ENCODE data around the gene P2RY1. TPM values are rescaled to one million over a fixed set of nuclear protein-coding genes. Genes with fewer than 3 reads are reported as not detected.

Gene P2RY1
- total RNA-seq, 2 experiments from 2014 or later: 1.7 to 1.8 TPM

DNA sequence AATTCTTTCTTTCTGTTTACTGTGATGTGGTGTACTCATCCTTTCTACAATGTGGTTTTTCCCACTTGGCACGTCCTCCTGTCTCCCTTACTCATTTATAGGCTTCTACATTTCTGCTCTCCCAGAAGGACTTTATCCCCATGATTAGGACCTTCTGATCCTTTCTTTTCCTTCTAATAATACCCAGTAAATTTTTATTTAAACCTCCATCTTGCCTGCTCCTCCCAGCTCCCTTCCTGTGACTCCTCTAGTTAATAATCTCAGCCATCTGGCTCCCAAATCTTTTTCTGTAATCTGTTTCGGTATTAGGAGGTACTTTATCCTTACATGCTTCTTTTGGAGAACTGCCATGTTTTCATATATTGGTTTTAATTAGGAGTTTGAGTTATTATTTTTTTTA, 11.2 kb upstream of the P2RY1 start:
- intact Hi-C loops (cut with micrococcal nuclease): no loop called here
- no peaks in the 10 kb centered on the region for H3K36me3 Mint-ChIP-seq (ENCODE audit: low read depth)
- no peaks in the 10 kb centered on the region for H3K9me3 Mint-ChIP-seq
- ChIA-PET CTCF (no interaction called here), POLR2A (interaction anchor here (0.6 kb wide), 1 partner anchor 342 kb away, joined by 3 read pairs; no protein-coding TSS in a partner anchor)
- no peak overlapping the region for H3K4me3 Mint-ChIP-seq
- ATAC-seq (no peak), DNase-seq (no peak)
- TF ChIP-seq, protein P1, sequence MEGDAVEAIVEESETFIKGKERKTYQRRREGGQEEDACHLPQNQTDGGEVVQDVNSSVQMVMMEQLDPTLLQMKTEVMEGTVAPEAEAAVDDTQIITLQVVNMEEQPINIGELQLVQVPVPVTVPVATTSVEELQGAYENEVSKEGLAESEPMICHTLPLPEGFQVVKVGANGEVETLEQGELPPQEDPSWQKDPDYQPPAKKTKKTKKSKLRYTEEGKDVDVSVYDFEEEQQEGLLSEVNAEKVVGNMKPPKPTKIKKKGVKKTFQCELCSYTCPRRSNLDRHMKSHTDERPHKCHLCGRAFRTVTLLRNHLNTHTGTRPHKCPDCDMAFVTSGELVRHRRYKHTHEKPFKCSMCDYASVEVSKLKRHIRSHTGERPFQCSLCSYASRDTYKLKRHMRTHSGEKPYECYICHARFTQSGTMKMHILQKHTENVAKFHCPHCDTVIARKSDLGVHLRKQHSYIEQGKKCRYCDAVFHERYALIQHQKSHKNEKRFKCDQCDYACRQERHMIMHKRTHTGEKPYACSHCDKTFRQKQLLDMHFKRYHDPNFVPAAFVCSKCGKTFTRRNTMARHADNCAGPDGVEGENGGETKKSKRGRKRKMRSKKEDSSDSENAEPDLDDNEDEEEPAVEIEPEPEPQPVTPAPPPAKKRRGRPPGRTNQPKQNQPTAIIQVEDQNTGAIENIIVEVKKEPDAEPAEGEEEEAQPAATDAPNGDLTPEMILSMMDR (IDR thresholded peaks at IDR 0.05): no peak
- H3K4me1 Mint-ChIP-seq (ENCODE audit: low read depth): no peaks in the 10 kb centered on the region
- peaks cover 4% of the 10 kb centered on the region for H3K27me3 Mint-ChIP-seq
- no peak overlapping the region for H3K27ac Mint-ChIP-seq

GRCh38 chr3:152825566-152825965, 9.4 kb upstream of the P2RY1 start:
- POLR2A ChIA-PET: no interaction called here
- Mint-ChIP-seq H3K9me3 (no peaks in the 10 kb centered on the region), H3K27me3 (peaks cover 4% of the 10 kb centered on the region), H3K4me3 (no peak overlapping the region), H3K36me3 (ENCODE audit: low read depth) (no peaks in the 10 kb centered on the region), H3K27ac (no peak overlapping the region), H3K4me1 (ENCODE audit: low read depth) (no peaks in the 10 kb centered on the region)
- CTCF ChIA-PET: no interaction called here
- no peak for DNase-seq
- intact Hi-C loops (cut with micrococcal nuclease): no loop called here
- TF ChIP-seq, protein P1 (IDR thresholded peaks at IDR 0.05): no peak
- ATAC-seq: no peak

GRCh38 chr3:152826476-152826875, 8.5 kb upstream of the P2RY1 start:
- H3K27me3 Mint-ChIP-seq: peaks cover 4% of the 10 kb centered on the region
- no peaks in the 10 kb centered on the region for H3K4me1 Mint-ChIP-seq (ENCODE audit: low read depth)
- H3K4me3 Mint-ChIP-seq: no peak overlapping the region
- DNase-seq (no peak), ATAC-seq (no peak)
- ChIA-PET CTCF (no interaction called here), POLR2A (no interaction called here)
- intact Hi-C loops (cut with micrococcal nuclease): no loop called here
- H3K27ac Mint-ChIP-seq: no peak overlapping the region
- H3K36me3 Mint-ChIP-seq (ENCODE audit: low read depth): no peaks in the 10 kb centered on the region
- no peaks in the 10 kb centered on the region for H3K9me3 Mint-ChIP-seq
- TF ChIP-seq, protein P1 (IDR thresholded peaks at IDR 0.05): no peak

DNA sequence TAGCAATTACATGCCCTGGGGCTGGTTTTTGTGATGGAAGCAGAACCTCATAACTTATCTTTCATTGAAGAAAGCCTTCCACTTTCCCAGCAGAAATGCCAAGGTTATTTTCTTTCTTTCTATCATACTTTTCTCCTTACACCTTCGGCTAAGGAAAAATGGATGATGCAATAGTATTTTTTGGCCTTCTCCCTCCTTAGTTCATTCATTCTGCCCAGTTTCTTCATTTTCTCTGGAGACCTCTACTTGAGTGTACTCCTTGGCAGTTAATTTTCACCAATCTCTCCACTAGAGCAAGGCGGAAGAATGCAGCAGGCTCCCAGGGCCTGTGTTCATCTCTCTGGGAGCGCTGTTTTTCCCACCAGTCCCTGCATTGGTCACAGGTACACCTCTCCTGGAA, 7.6 kb upstream of the P2RY1 start:
- Mint-ChIP-seq H3K36me3 (ENCODE audit: low read depth) (no peaks in the 10 kb centered on the region), H3K4me1 (ENCODE audit: low read depth) (no peaks in the 10 kb centered on the region), H3K4me3 (no peak overlapping the region), H3K9me3 (no peaks in the 10 kb centered on the region), H3K27me3 (peaks cover 5% of the 10 kb centered on the region), H3K27ac (no peak overlapping the region)
- ChIA-PET CTCF (no interaction called here), POLR2A (no interaction called here)
- DNase-seq (no peak), ATAC-seq (no peak)
- TF ChIP-seq, protein P1 (IDR thresholded peaks at IDR 0.05): no peak
- intact Hi-C loops (cut with micrococcal nuclease): no loop called here

- no peaks in the 10 kb centered on the region for H3K9me3 Mint-ChIP-seq
- intact Hi-C loops (cut with micrococcal nuclease): no loop called here
- TF ChIP-seq, protein P1 (IDR thresholded peaks at IDR 0.05): no peak
Observed at GRCh38 chr3:152828075-152828840, 6.7 kb upstream of the P2RY1 start.

More at GRCh38 chr3:152828075-152828840, 6.7 kb upstream of the P2RY1 start:
- Mint-ChIP-seq H3K4me3 (no peak overlapping the region), H3K36me3 (ENCODE audit: low read depth) (no peaks in the 10 kb centered on the region), H3K4me1 (ENCODE audit: low read depth) (no peaks in the 10 kb centered on the region), H3K27me3 (peaks cover 7% of the 10 kb centered on the region), H3K27ac (no peak overlapping the region)
- ChIA-PET POLR2A (no interaction called here), CTCF (no interaction called here)
- ATAC-seq (no peak), DNase-seq (no peak)

Measured in activated CD8-positive, alpha-beta T cell treated with anti-CD3 and anti-CD28 coated beads for 36 hours (primary cell).